HCT116 (cell line): Measurements from ENCODE around the gene FAM117A. TPM values are rescaled to one million over a fixed set of nuclear protein-coding genes. Genes with fewer than 3 reads are reported as not detected.

ENCODE experiments used
- ATAC-seq: fragments of 200-7000 bp; cut with Tn5 transposase; 2 replicates; pipeline ENCODE4 v1.9.1; 2020; ENCODE audit warnings: mild to moderate bottlenecking, moderate library complexity
- BruUV-seq: library from RNA; stranded (reverse); fragments of 400-500 nt; replicated peaks from 2 replicates; lab custom pipeline; 2021; lab: Mats Ljungman, UMichigan
- CTCF ChIA-PET: fragments of 300-600 bp; sonication (Branson Sonifier 250); formaldehyde crosslinking; loops from one replicate; lab custom pipeline; 2021; ENCODE audit warnings: antibody characterized with exemption; lab: Charles Lee
- POLR2A ChIA-PET: fragments of 300-600, 350-600 bp; sonication (Branson Sonifier 250); formaldehyde crosslinking; loops from one replicate; lab custom pipeline; 2021; ENCODE audit warnings: antibody characterized with exemption; lab: Charles Lee
- RAD21 ChIA-PET, 2 experiments: fragments of 300-600 bp; sonication (Branson Sonifier 250); formaldehyde crosslinking; loops; one replicate each; lab custom pipeline; 2023; ENCODE audit warnings: low total read pairs in 2 of 2; ENCODE audit not compliant: uncharacterized antibody in 2 of 2, unreplicated experiment in 2 of 2, low non-redundant PET in 1 of 2; lab: Charles Lee
- DNase-seq: peaks from one replicate; pipeline ENCODE4 v3.0.0-alpha.2; 2010; ENCODE audit warnings: low read depth, low spot score
- H2AFZ ChIP-seq: fragments of 200-600 bp; shearing (Covaris generic), sonication (generic); 2 replicates; pipeline ENCODE4 v1.6.1; 2017; ENCODE audit warnings: low read depth, mixed run types, mixed read lengths, antibody characterized with exemption, low read length; ENCODE audit not compliant: poor library complexity, severe bottlenecking
- H3K27ac ChIP-seq: 2 replicates; pipeline ENCODE4 v1.5.1; 2012; ENCODE audit warnings: low read depth, low read length
- H3K27me3 ChIP-seq: fragments of 200-600 bp; sonication (generic); 2 replicates; pipeline ENCODE4 v1.6.1; 2016; ENCODE audit warnings: mixed run types, low read length, mixed read lengths; ENCODE audit not compliant: insufficient read depth
- H3K36me3 ChIP-seq, 2 experiments: fragments of 200-500 bp in 1 of 2; fragments of 200-600 bp in 1 of 2; sonication (Bioruptor generic) in 1 of 2; sonication (generic) in 1 of 2; 2 replicates each; pipeline versions ENCODE4 v1.5.1 to v1.6.1; 2014 to 2016; ENCODE audit warnings: low read length in 2 of 2, inconsistent platforms in 1 of 2, mixed read lengths in 1 of 2, mixed run types in 1 of 2; ENCODE audit not compliant: insufficient read depth in 2 of 2, control insufficient read depth in 1 of 2
- H3K4me1 ChIP-seq, 2 experiments: fragments of 200-600 bp in 1 of 2; sonication (generic) in 1 of 2; 2 replicates each; pipeline versions ENCODE4 v1.5.1 to v1.6.1; 2012 to 2017; ENCODE audit warnings: low read length in 2 of 2, inconsistent platforms in 1 of 2, mild to moderate bottlenecking in 1 of 2, mixed read lengths in 1 of 2, mixed run types in 1 of 2, moderate library complexity in 1 of 2; ENCODE audit not compliant: insufficient read depth in 2 of 2, control insufficient read depth in 1 of 2
- H3K4me2 ChIP-seq: fragments of 200-600 bp; sonication (generic); 2 replicates; pipeline ENCODE4 v1.6.1; 2017; ENCODE audit warnings: mixed run types, low read length, mixed read lengths
- H3K4me3 ChIP-seq, 2 experiments: fragments of 200-600 bp in 1 of 2; sonication (generic) in 1 of 2; replicated peaks in 1 of 2; 2 replicates each; pipeline ENCODE4 v1.5.1; 2011 to 2016; ENCODE audit warnings: low read length in 2 of 2, control low read depth in 1 of 2, low read depth in 1 of 2, mild to moderate bottlenecking in 1 of 2, mixed read lengths in 1 of 2, mixed run types in 1 of 2
- H3K79me2 ChIP-seq: fragments of 200-600 bp; sonication (generic); 2 replicates; pipeline ENCODE4 v1.6.1; 2017; ENCODE audit warnings: mild to moderate bottlenecking, mixed run types, low read length, moderate library complexity, mixed read lengths; ENCODE audit not compliant: insufficient read depth
- H3K9ac ChIP-seq: fragments of 200-600 bp; sonication (generic); 2 replicates; pipeline ENCODE4 v1.6.1; 2016; ENCODE audit warnings: low read length, mixed read lengths
- H3K9me2 ChIP-seq: fragments of 200-600 bp; sonication (generic), shearing (Covaris generic); 2 replicates; pipeline ENCODE4 v1.6.1; 2017; ENCODE audit warnings: mixed run types, mild to moderate bottlenecking, moderate library complexity; ENCODE audit not compliant: insufficient read depth
- H3K9me3 ChIP-seq, 2 experiments: fragments of 200-500 bp in 1 of 2; fragments of 200-600 bp in 1 of 2; sonication (Bioruptor generic) in 1 of 2; sonication (generic) in 1 of 2; 2 replicates each; pipeline ENCODE4 v1.6.1; 2014 to 2017; ENCODE audit warnings: low read length in 2 of 2, mixed read lengths in 2 of 2, inconsistent platforms in 1 of 2, low read depth in 1 of 2, mild to moderate bottlenecking in 1 of 2, mixed run types in 1 of 2, moderate library complexity in 1 of 2; ENCODE audit not compliant: control insufficient read depth in 1 of 2, insufficient read depth in 1 of 2
- H4K20me1 ChIP-seq: fragments of 200-600 bp; sonication (generic), shearing (Covaris generic); 2 replicates; pipeline ENCODE4 v1.6.1; 2017; ENCODE audit warnings: mixed run types, mild to moderate bottlenecking, moderate library complexity; ENCODE audit not compliant: insufficient read depth
- CBX3 ChIP-seq: IDR thresholded peaks from 2 replicates; pipeline ENCODE4 v1.6.1; 2012; ENCODE audit warnings: low read depth
- CEBPB ChIP-seq: IDR thresholded peaks from 2 replicates; pipeline ENCODE4 v1.6.1; 2012; ENCODE audit warnings: low read depth
- CTCF ChIP-seq, 3 experiments: fragments of 200-600 bp in 1 of 3; sonication (generic) in 1 of 3; IDR thresholded peaks in 2 of 3; conservative IDR thresholded peaks in 1 of 3; 2 replicates each; pipeline ENCODE4 v1.5.1; 2012 to 2017; ENCODE audit warnings: low read depth in 2 of 3, low read length in 2 of 3, antibody characterized with exemption in 1 of 3, borderline replicate concordance in 1 of 3, control low read depth in 1 of 3, mild to moderate bottlenecking in 1 of 3, mixed read lengths in 1 of 3, mixed run types in 1 of 3, moderate library complexity in 1 of 3; ENCODE audit not compliant: insufficient read depth in 1 of 3
- EGR1 ChIP-seq: IDR thresholded peaks from 2 replicates; pipeline ENCODE4 v1.6.1; 2012; ENCODE audit warnings: low read depth
- ELF1 ChIP-seq: IDR thresholded peaks from 2 replicates; pipeline ENCODE4 v1.6.1; 2012; ENCODE audit warnings: low read depth, borderline replicate concordance
- EZH2 ChIP-seq: fragments of 200-600 bp; sonication (generic); IDR thresholded peaks from 2 replicates; pipeline ENCODE4 v1.6.1; 2017; ENCODE audit warnings: antibody characterized with exemption, mixed run types
- EZH2phosphoT487 ChIP-seq: fragments of 200-600 bp; IDR thresholded peaks from 2 replicates; pipeline ENCODE4 v1.6.1; 2018; ENCODE audit warnings: antibody characterized with exemption, borderline replicate concordance
- JUND ChIP-seq: IDR thresholded peaks from 2 replicates; pipeline ENCODE4 v1.6.1; 2012
- MAX ChIP-seq: IDR thresholded peaks from 2 replicates; pipeline ENCODE4 v1.6.1; 2012
- POLR2A ChIP-seq: IDR thresholded peaks from 2 replicates; pipeline ENCODE4 v1.7.0; 2011; ENCODE audit warnings: borderline replicate concordance; ENCODE audit not compliant: insufficient read depth, insufficient read length; ENCODE audit errors: extremely low read depth
- RAD21 ChIP-seq: IDR thresholded peaks from 2 replicates; pipeline ENCODE4 v1.6.1; 2012; ENCODE audit warnings: low read depth, mild to moderate bottlenecking
- REST ChIP-seq: IDR thresholded peaks from 2 replicates; pipeline ENCODE4 v1.6.1; 2012; ENCODE audit warnings: low read depth
- SIN3A ChIP-seq: IDR thresholded peaks from 2 replicates; pipeline ENCODE4 v1.6.1; 2012; ENCODE audit warnings: low read depth
- SP1 ChIP-seq: IDR thresholded peaks from 2 replicates; pipeline ENCODE4 v1.6.1; 2012; ENCODE audit warnings: low read depth
- SRF ChIP-seq: IDR thresholded peaks from 2 replicates; pipeline ENCODE4 v1.6.1; 2012; ENCODE audit warnings: low read depth
- YY1 ChIP-seq: IDR thresholded peaks from 2 replicates; pipeline ENCODE4 v1.6.1; 2011; ENCODE audit warnings: low read length, low read depth, moderate library complexity, mild to moderate bottlenecking; ENCODE audit not compliant: insufficient replicate concordance; ENCODE audit errors: extremely low read depth
- ZFX ChIP-seq: fragments of 450-650 bp; IDR thresholded peaks from 2 replicates; pipeline ENCODE4 v1.6.1; 2017
- ZNF274 ChIP-seq: fragments of 200-500 bp; sonication (Bioruptor generic); IDR thresholded peaks from 2 replicates; pipeline ENCODE4 v1.6.1; 2014; ENCODE audit warnings: mild to moderate bottlenecking, low read depth, low read length, inconsistent platforms
- intact Hi-C: fragments of 100-400 bp; cut with micrococcal nuclease; formaldehyde crosslinking; loops from 2 replicates; pipeline ENCODE4 v1.10.0; 2022
- total RNA-seq: library from RNA; stranded (reverse); gene quantifications from one replicate; pipeline ENCODE4 v1.2.1, GENCODE V29; 2021; ENCODE audit not compliant: unreplicated experiment
- TF ChIP-seq, protein P1 (sequence below): IDR thresholded peaks from 2 replicates; pipeline ENCODE4 v1.6.1; 2011; ENCODE audit warnings: mild to moderate bottlenecking, low read length, moderate library complexity; ENCODE audit not compliant: insufficient replicate concordance; ENCODE audit errors: extremely low read depth
- TF ChIP-seq, protein P2 (sequence below): IDR thresholded peaks from 2 replicates; pipeline ENCODE4 v1.6.1; 2012

Gene FAM117A
- total RNA-seq, 1 experiment from 2014 or later, result 12.8 TPM

GRCh38 chr17:49723423-49723822 is 40.5 kb downstream of the FAM117A start:
- Histone ChIP-seq H3K4me1 (no peaks in the 10 kb centered on the region), H3K9me2 (no peaks in the 10 kb centered on the region), H3K4me2 (no peak overlapping the region), H3K79me2 (no peaks in the 10 kb centered on the region), H3K9me3 (no peaks in the 10 kb centered on the region), H3K36me3 (no peaks in the 10 kb centered on the region), H2AFZ (no peak overlapping the region), H3K27me3 (no peaks in the 10 kb centered on the region), H3K9ac (no peak overlapping the region), H3K4me3 (no peak overlapping the region), H4K20me1 (no peaks in the 10 kb centered on the region), H3K27ac (no peak overlapping the region)
- TF ChIP-seq EGR1 (no peak), CEBPB (no peak), SIN3A (no peak), ZNF274 (no peak), JUND (no peak), EZH2phosphoT487 (no peak), ELF1 (no peak), SRF (no peak), REST (no peak), POLR2A (no peak), ZFX (no peak), CBX3 (no peak), CTCF (IDR thresholded peaks at IDR 0.05 in 2 of 3, conservative IDR thresholded peaks at IDR 0.05 in 1 of 3; ENCODE audit: borderline replicate concordance in 1 of 3, insufficient read depth in 1 of 3, low read depth in 2 of 3, low read length in 2 of 3) (no peak), MAX (no peak), RAD21 (no peak), YY1 (no peak), SP1 (no peak), EZH2 (no peak)
- TF ChIP-seq, protein P1, sequence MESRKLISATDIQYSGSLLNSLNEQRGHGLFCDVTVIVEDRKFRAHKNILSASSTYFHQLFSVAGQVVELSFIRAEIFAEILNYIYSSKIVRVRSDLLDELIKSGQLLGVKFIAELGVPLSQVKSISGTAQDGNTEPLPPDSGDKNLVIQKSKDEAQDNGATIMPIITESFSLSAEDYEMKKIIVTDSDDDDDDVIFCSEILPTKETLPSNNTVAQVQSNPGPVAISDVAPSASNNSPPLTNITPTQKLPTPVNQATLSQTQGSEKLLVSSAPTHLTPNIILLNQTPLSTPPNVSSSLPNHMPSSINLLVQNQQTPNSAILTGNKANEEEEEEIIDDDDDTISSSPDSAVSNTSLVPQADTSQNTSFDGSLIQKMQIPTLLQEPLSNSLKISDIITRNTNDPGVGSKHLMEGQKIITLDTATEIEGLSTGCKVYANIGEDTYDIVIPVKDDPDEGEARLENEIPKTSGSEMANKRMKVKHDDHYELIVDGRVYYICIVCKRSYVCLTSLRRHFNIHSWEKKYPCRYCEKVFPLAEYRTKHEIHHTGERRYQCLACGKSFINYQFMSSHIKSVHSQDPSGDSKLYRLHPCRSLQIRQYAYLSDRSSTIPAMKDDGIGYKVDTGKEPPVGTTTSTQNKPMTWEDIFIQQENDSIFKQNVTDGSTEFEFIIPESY, result no peak
- TF ChIP-seq, protein P2, sequence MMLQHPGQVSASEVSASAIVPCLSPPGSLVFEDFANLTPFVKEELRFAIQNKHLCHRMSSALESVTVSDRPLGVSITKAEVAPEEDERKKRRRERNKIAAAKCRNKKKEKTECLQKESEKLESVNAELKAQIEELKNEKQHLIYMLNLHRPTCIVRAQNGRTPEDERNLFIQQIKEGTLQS, result no peak
- ATAC-seq, result no peak
- BruUV-seq, result no TSS peak
- ChIA-PET POLR2A (no interaction called here), RAD21 (no interaction called here), CTCF (no interaction called here)
- no peak for DNase-seq
- intact Hi-C loops, result no loop called here
